GM18498 (cell line): ENCODE results near the gene CNTROB.
"Not testable (repeated sequence)": the region's sequence is repeated elsewhere in the genome, so short reads cannot be mapped to it uniquely, and the experiment has no call there.

Experiments used
- ATAC-seq: cut with Tn5 transposase; IDR thresholded peaks from one replicate; pipeline ENCODE4 v1.9.1; 2021; ENCODE audit warnings: mild to moderate bottlenecking, moderate library complexity; ENCODE audit not compliant: unreplicated experiment

CNTROB gene

GRCh38 chr17:7940743-7941142 lies 8.7 kb downstream of the CNTROB start:
- no peak for ATAC-seq

GRCh38 chr17:7943291-7943690 lies 11.3 kb downstream of the CNTROB start:
- ATAC-seq: no peak

- ATAC-seq: no peak
These were observed 12.3 kb downstream of the CNTROB start for GRCh38 chr17:7944326-7944725.

GRCh38 chr17:7945651-7946050 lies 13.6 kb downstream of the CNTROB start:
- ATAC-seq: no peak

GRCh38 chr17:7946441-7946840 lies 14.4 kb downstream of the CNTROB start:
- no peak for ATAC-seq

GRCh38 chr17:7947651-7948050 lies 15.6 kb downstream of the CNTROB start:
- no peak for ATAC-seq

GRCh38 chr17:7950578-7950977 lies 18.6 kb downstream of the CNTROB start:
- no peak for ATAC-seq

GRCh38 chr17:7951143-7951792 lies 19.3 kb downstream of the CNTROB start:
- no peak for ATAC-seq

GRCh38 chr17:7953266-7953665 lies 21.3 kb downstream of the CNTROB start:
- ATAC-seq: not testable (repeated sequence)

- no peak for ATAC-seq
These were observed 23.6 kb downstream of the CNTROB start for GRCh38 chr17:7955414-7956227.

- no peak for ATAC-seq
These were observed 24.4 kb downstream of the CNTROB start for GRCh38 chr17:7956228-7956965.

- ATAC-seq: no peak
These were observed 27.7 kb downstream of the CNTROB start for GRCh38 chr17:7959503-7960253.

GRCh38 chr17:7961421-7961820 lies 29.4 kb downstream of the CNTROB start:
- no peak for ATAC-seq

GRCh38 chr17:7967751-7968150 lies 35.7 kb downstream of the CNTROB start:
- no peak for ATAC-seq

- ATAC-seq: no peak
These were observed 37.4 kb downstream of the CNTROB start for GRCh38 chr17:7969433-7969832.

- ATAC-seq: no peak
These were observed 39.6 kb downstream of the CNTROB start for GRCh38 chr17:7971651-7972050.

- ATAC-seq: no peak
These were observed 40.3 kb downstream of the CNTROB start for GRCh38 chr17:7972131-7972785.

- no peak for ATAC-seq
These were observed 42.7 kb downstream of the CNTROB start for GRCh38 chr17:7974638-7975131.

- ATAC-seq: no peak
These were observed 45.0 kb downstream of the CNTROB start for GRCh38 chr17:7977039-7977438.

- ATAC-seq: no peak
These were observed 45.8 kb downstream of the CNTROB start for GRCh38 chr17:7977805-7978204.
